Neuronal stem cell (in vitro differentiated cells): ENCODE measurements around the gene ART1.

Experiments used
- DNase-seq: peaks from one replicate; pipeline ENCODE4 v3.0.0-alpha.2; 2013; ENCODE audit warnings: low spot score
- H2AFZ ChIP-seq: one replicate; pipeline ENCODE4 v1.6.1; 2013; ENCODE audit warnings: mild to moderate bottlenecking, low read length, inconsistent platforms
- H2AK5ac ChIP-seq: 2 replicates; pipeline ENCODE4 v1.6.1; 2013; ENCODE audit warnings: low read depth, mild to moderate bottlenecking, inconsistent platforms, low read length, moderate library complexity, mixed read lengths
- H2BK120ac ChIP-seq: 2 replicates; pipeline ENCODE4 v1.6.1; 2013; ENCODE audit warnings: low read depth, mild to moderate bottlenecking, inconsistent platforms, low read length, moderate library complexity, mixed read lengths
- H2BK12ac ChIP-seq: one replicate; pipeline ENCODE4 v1.6.1; 2013; ENCODE audit warnings: low read length, inconsistent platforms
- H2BK15ac ChIP-seq: 2 replicates; pipeline ENCODE4 v1.6.1; 2013; ENCODE audit warnings: mild to moderate bottlenecking, low read length, inconsistent platforms, mixed read lengths
- H2BK5ac ChIP-seq: one replicate; pipeline ENCODE4 v1.6.1; 2013; ENCODE audit warnings: inconsistent platforms, mild to moderate bottlenecking, low read length, moderate library complexity
- H3K14ac ChIP-seq: one replicate; pipeline ENCODE4 v1.6.1; 2013; ENCODE audit warnings: low read length, inconsistent platforms
- H3K18ac ChIP-seq: 2 replicates; pipeline ENCODE4 v1.6.1; 2013; ENCODE audit warnings: low read length, inconsistent platforms
- H3K23ac ChIP-seq: 2 replicates; pipeline ENCODE4 v1.6.1; 2013; ENCODE audit warnings: low read depth, mild to moderate bottlenecking, mixed read lengths, low read length, inconsistent platforms; ENCODE audit not compliant: poor library complexity
- H3K27ac ChIP-seq: replicated peaks from 3 replicates; pipeline ENCODE4 v1.5.1; 2013; ENCODE audit warnings: low read length, inconsistent platforms
- H3K27me3 ChIP-seq, 3 experiments: 2 replicates each; pipeline ENCODE4 v1.6.1; 2013; ENCODE audit warnings: low read length in 3 of 3, mild to moderate bottlenecking in 2 of 3, inconsistent platforms in 1 of 3, low read depth in 1 of 3, mixed read lengths in 1 of 3, moderate library complexity in 1 of 3; ENCODE audit not compliant: control insufficient read depth in 3 of 3, insufficient read depth in 3 of 3
- H3K36me3 ChIP-seq, 2 donors: replicated peaks in 1 of 2; 2 replicates each; pipeline ENCODE4 v1.6.1; 2013; ENCODE audit warnings: low read length in 2 of 2; ENCODE audit not compliant: control insufficient read depth in 2 of 2, insufficient read depth in 2 of 2
- H3K4ac ChIP-seq: 2 replicates; pipeline ENCODE4 v1.6.1; 2013; ENCODE audit warnings: inconsistent platforms, mild to moderate bottlenecking, low read length, moderate library complexity
- H3K4me1 ChIP-seq, 2 donors: 1 replicate in 1 of 2; 2 replicates in 1 of 2; pipeline ENCODE4 v1.6.1; 2013; ENCODE audit warnings: low read length in 2 of 2, low read depth in 1 of 2; ENCODE audit not compliant: control insufficient read depth in 2 of 2, insufficient read depth in 1 of 2
- H3K4me2 ChIP-seq: one replicate; pipeline ENCODE4 v1.6.1; 2013; ENCODE audit warnings: mild to moderate bottlenecking, low read length, inconsistent platforms; ENCODE audit not compliant: insufficient read depth, poor library complexity, severe bottlenecking
- H3K4me3 ChIP-seq, 2 donors: 2 replicates each; pipeline ENCODE4 v1.5.1; 2013; ENCODE audit warnings: low read length in 2 of 2, mild to moderate bottlenecking in 2 of 2, inconsistent platforms in 1 of 2, moderate library complexity in 1 of 2
- H3K79me1 ChIP-seq: one replicate; pipeline ENCODE4 v1.6.1; 2013; ENCODE audit warnings: low read depth, mild to moderate bottlenecking, inconsistent platforms, low read length, moderate library complexity
- H3K9ac ChIP-seq: one replicate; pipeline ENCODE4 v1.6.1; 2013; ENCODE audit warnings: mild to moderate bottlenecking, low read depth, low read length, inconsistent platforms; ENCODE audit not compliant: poor library complexity
- H3K9me3 ChIP-seq, 2 donors: replicated peaks in 1 of 2; 2 replicates each; pipeline versions ENCODE3 to v1.6.1; 2013; ENCODE audit warnings: low read length in 2 of 2, mild to moderate bottlenecking in 2 of 2, inconsistent platforms in 1 of 2, low read depth in 1 of 2, mixed read lengths in 1 of 2, moderate library complexity in 1 of 2; ENCODE audit not compliant: control insufficient read depth in 2 of 2, insufficient read depth in 1 of 2
- H4K8ac ChIP-seq: one replicate; pipeline ENCODE4 v1.6.1; 2013; ENCODE audit warnings: low read depth, mild to moderate bottlenecking, inconsistent platforms, low read length, moderate library complexity
- H4K91ac ChIP-seq: one replicate; pipeline ENCODE4 v1.6.1; 2013; ENCODE audit warnings: low read length, low read depth, mild to moderate bottlenecking, inconsistent platforms; ENCODE audit not compliant: poor library complexity
- WGBS, 2 donors: extraction: QIAGEN DNeasy Blood & Tissue Kit; methylation state at CpG; one replicate each; pipeline ENCODE4 v1.1.7; 2013; ENCODE audit warnings: missing lambda C conversion rate in 2 of 2, mixed read lengths in 1 of 2; ENCODE audit not compliant: insufficient read length in 2 of 2, insufficient replicate concordance in 1 of 2; ENCODE audit errors: extremely low coverage in 2 of 2; 5-methylcytosine and 5-hydroxymethylcytosine counted together

ART1 gene

DNA sequence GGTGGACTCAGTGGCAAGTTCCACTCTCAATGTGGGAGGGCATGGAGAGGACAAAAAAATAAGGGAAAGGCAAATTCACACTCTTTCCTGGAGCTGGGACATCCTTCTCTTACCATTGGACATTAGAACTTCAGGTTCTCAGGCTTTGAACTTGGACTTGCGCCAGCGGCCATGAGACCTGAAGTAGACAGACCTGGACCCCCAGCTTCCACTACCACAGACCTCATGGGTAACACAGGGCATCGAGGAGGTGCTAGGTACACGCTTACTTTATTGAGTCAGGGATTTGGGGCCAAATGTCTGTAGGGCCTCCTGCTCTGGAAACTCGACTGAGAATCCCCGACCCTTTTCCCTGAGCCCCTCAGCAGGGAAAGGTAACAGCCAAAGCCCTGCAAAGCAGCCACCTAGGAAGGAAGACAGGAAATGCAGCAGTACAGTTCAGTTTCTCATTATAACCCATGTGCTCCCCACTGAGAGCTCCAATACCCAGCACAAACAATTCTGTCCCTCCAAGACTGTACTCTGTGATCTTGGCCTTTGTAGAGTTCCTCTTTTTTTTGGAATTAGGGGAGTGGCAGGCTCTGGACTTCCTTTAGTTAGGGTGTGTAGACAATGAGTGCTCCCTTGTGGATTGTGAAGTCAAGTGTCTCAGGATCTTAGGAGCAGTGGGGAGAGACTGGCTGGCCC lies 20.6 kb downstream of the ART1 start:
- Histone ChIP-seq H3K23ac (no peak overlapping the region), H2BK120ac (no peak overlapping the region), H3K9ac (no peak overlapping the region), H3K79me1 (no peaks in the 10 kb centered on the region), H2BK5ac (no peak overlapping the region), H3K9me3 (peaks cover 0 to 1% of the 10 kb centered on the region in 2 donors), H2BK12ac (no peak overlapping the region), H2AFZ (no peak overlapping the region), H2BK15ac (no peak overlapping the region), H3K4ac (no peak overlapping the region), H4K8ac (no peak overlapping the region), H4K91ac (no peak overlapping the region), H3K36me3 (peaks cover 17 to 58% of the 10 kb centered on the region in 2 donors), H3K27ac (no peak overlapping the region), H3K4me2 (no peak overlapping the region), H3K27me3 (no peaks in the 10 kb centered on the region), H3K18ac (no peak overlapping the region), H3K14ac (no peak overlapping the region), H3K4me1 (no peaks in the 10 kb centered on the region), H2AK5ac (no peak overlapping the region), H3K4me3 (no peak overlapping the region)
- no peak for DNase-seq
- WGBS, 2 donors: no CpG with 5 or more reads among the region's 6 CpGs

DNA sequence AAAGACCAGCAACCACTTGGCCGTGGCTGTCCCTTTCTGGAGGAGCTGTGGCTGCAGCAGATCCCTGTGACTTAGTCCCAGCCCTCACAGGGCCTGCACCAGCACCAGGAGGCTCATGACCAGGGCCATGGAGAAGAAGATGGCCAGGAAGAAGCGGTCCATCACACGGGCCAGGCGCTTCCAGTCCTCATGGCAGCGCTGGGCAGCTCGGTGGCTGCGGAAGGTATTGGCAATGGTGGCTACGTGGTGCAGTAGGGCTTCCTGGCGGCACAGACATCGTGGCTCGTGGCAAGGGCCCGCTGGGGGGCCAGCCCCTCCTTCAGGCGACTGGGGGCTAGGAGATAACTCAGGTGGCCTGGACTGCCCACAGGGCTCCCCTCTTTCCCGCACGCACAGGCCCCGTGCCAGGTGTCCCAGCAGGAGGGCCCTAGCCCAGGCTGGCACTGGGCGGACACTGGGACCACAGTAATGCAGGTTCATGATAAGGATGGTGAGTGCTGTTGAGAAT lies 21.1 kb downstream of the ART1 start:
- H4K8ac ChIP-seq: no peak overlapping the region
- peak overlapping the region; percentile 60 for H3K18ac ChIP-seq
- DNase-seq: no peak
- H3K4me3 ChIP-seq: no peak overlapping the region
- no peak overlapping the region for H2AK5ac ChIP-seq
- H3K79me1 ChIP-seq: no peaks in the 10 kb centered on the region
- H3K36me3 ChIP-seq: peaks cover 19 to 63% of the 10 kb centered on the region in 2 donors
- no peak overlapping the region for H2BK120ac ChIP-seq
- WGBS, 2 donors: no CpG with 5 or more reads among the region's 17 CpGs
- no peak overlapping the region for H3K14ac ChIP-seq
- H3K9me3 ChIP-seq: peaks cover 0 to 1% of the 10 kb centered on the region in 2 donors
- H3K4me2 ChIP-seq: no peak overlapping the region
- H2BK15ac ChIP-seq: no peak overlapping the region
- H2BK5ac ChIP-seq: no peak overlapping the region
- no peaks in the 10 kb centered on the region for H3K4me1 ChIP-seq
- no peak overlapping the region for H3K23ac ChIP-seq
- no peak overlapping the region for H3K4ac ChIP-seq
- H3K27me3 ChIP-seq: no peaks in the 10 kb centered on the region
- no peak overlapping the region for H2BK12ac ChIP-seq
- H3K27ac ChIP-seq: no peak overlapping the region
- peak overlapping the region; percentile 12 for H3K9ac ChIP-seq
- H4K91ac ChIP-seq: no peak overlapping the region
- no peak overlapping the region for H2AFZ ChIP-seq

DNA sequence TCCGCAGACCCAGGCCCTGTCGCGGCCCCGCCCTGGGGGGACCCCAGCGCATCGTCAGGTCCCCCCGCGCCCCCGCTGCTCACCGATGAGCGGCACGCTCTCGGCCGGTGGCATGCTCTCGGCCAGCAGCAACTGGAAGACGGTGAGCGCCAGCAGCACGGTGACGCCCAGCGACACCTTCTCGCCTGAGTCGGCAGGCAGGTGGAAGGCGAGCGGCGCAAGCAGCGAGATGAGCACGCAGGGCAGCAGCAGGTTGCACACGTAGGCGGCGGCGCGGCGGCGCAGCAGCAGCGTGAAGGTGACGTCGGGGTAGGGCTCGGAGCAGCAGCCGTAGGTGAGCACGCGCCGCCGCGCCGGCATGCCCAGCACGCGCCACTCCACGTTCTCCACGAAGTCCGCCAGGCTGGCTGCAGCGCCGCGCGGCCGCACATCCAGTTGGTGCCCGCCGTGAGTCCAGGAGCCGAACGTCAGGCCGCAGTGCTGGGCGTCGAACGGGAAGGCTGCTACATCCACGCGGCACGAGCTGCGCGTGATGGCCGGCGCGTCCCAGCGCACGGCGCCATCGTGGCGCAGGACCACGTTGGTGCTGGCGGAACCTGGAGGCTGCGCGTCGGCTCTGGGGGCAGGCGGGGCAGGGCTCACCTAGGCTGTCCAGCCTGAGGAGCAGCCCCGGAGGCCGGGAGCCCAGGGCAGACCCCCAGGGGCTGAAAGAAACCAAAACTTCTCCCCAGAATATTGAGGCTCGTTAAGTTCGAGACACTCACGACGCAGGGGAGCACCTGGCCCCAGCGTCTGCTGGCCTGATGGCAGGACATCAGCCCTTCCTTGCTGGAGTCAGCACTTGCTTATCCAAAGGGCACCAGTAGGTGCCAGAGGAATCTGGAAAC lies 22.5 kb downstream of the ART1 start:
- H3K9me3 ChIP-seq: no peaks in the 10 kb centered on the region
- H3K27me3 ChIP-seq: no peaks in the 10 kb centered on the region
- DNase-seq: no peak
- no CpG with 5 or more reads among the region's 89 CpGs for WGBS, 2 donors
- peaks cover 0 to 6% of the 10 kb centered on the region in 2 donors for H3K4me1 ChIP-seq
- no peak overlapping the region for H3K4me2 ChIP-seq
- no peak overlapping the region for H2AK5ac ChIP-seq
- H2AFZ ChIP-seq: no peak overlapping the region
- peak overlapping the region; percentile 73 for H3K14ac ChIP-seq
- no peak overlapping the region for H2BK120ac ChIP-seq
- no peak overlapping the region for H3K27ac ChIP-seq
- no peak overlapping the region for H2BK15ac ChIP-seq
- no peak overlapping the region for H3K4me3 ChIP-seq
- no peak overlapping the region for H2BK5ac ChIP-seq
- H3K79me1 ChIP-seq: no peaks in the 10 kb centered on the region
- H4K8ac ChIP-seq: peak overlapping the region; percentile 54
- H3K18ac ChIP-seq: peak overlapping the region; percentile 54
- peaks cover 24 to 77% of the 10 kb centered on the region in 2 donors for H3K36me3 ChIP-seq
- peak overlapping the region; percentile 92 for H3K23ac ChIP-seq
- no peak overlapping the region for H3K4ac ChIP-seq
- no peak overlapping the region for H4K91ac ChIP-seq
- peak overlapping the region; percentile 16 for H2BK12ac ChIP-seq
- H3K9ac ChIP-seq: no peak overlapping the region

DNA sequence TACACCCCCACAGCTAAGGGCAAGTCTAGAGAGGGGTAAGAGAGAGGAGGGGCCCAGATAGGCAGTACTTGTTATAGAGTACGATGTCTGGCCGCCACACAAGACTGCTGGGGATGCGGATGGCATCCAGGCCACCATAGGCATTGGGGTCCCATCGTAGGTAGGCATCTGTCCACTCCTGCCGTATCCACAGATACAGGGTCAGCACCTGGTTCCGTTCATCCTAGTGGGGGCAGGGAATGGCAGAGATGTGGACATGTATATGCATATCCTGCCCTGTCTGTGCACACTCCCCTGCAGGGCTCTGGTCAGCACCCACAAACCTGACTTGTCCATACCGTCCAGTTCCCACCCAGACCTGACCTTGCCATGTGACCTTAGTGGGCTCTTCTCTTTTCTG lies 24.2 kb downstream of the ART1 start:
- H3K79me1 ChIP-seq: no peaks in the 10 kb centered on the region
- H3K9me3 ChIP-seq: no peaks in the 10 kb centered on the region
- no peak overlapping the region for H4K91ac ChIP-seq
- H3K4me2 ChIP-seq: no peak overlapping the region
- H3K23ac ChIP-seq: no peak overlapping the region
- no peak overlapping the region for H3K27ac ChIP-seq
- no peak overlapping the region for H4K8ac ChIP-seq
- H3K27me3 ChIP-seq: no peaks in the 10 kb centered on the region
- no peak overlapping the region for H3K18ac ChIP-seq
- H2AK5ac ChIP-seq: no peak overlapping the region
- H2BK120ac ChIP-seq: no peak overlapping the region
- no peak overlapping the region for H2AFZ ChIP-seq
- no peak overlapping the region for H3K14ac ChIP-seq
- no peak overlapping the region for H2BK15ac ChIP-seq
- no peak for DNase-seq
- no peak overlapping the region for H3K4me3 ChIP-seq
- peaks cover 28 to 90% of the 10 kb centered on the region in 2 donors for H3K36me3 ChIP-seq
- H2BK12ac ChIP-seq: no peak overlapping the region
- H3K4ac ChIP-seq: no peak overlapping the region
- WGBS, 2 donors: no CpG with 5 or more reads among the region's 7 CpGs
- peaks cover 0 to 6% of the 10 kb centered on the region in 2 donors for H3K4me1 ChIP-seq
- no peak overlapping the region for H2BK5ac ChIP-seq
- no peak overlapping the region for H3K9ac ChIP-seq
